Measurements from ENCODE around the gene ZNF132.
A peak's percentile ranks its signal among the peaks of the same experiment; 100 is the strongest.

DNA sequence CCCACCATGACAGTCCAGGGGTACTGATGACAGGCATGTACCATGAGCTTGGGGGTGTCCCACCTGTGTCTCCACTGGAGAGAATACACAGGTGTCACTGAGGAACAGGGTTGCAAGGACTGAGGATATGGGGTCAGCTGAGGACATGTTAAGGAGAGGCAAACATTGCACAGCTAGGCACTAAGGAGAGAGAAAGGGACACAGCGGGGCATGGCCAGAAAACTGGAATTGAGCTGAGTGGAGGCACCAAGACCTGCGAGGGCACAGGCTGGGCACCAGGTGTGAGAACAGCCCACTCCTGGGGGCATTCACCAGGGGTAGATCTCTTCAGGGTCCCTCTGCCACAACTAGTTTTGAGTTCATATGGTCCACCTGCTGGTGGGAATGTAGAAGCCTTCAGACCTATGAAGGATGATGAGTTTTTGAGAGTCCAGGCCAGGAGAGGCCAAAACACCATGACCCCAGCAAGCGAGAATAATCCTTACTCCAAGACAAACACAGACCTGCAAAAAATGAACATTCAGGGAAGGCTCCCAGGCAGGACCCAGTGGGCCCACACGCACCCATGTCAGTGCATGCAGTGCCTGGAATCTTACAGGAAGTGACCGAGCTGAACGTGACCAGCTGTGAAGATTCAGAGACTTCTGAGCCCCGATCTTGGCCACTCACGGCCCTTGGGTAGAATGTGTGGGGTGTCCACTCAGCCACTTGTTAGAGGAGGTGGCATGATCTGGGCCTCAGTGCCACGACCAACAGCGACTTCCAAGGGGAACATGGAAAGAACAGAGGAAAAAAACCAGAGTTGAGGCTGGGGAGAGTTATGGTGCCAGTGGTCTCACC is 32.9 kb downstream of the ZNF132 start:
- TF ChIP-seq CTCF (conservative IDR thresholded peaks at IDR 0.05 in 1 of 2, IDR thresholded peaks at IDR 0.05 in 1 of 2; ENCODE audit: extremely low read depth in 1 of 2, insufficient read depth in 1 of 2, low read depth in 1 of 2, low read length in 2 of 2) (peak; percentile 27 to 41), EZH2 (IDR thresholded peaks at IDR 0.05; ENCODE audit: borderline replicate concordance, low read length) (no peak)

Measured in mammary epithelial cell (primary cell).